Natural killer cell (primary cell): ENCODE measurements around the gene RCN2. TPM values are rescaled to one million over a fixed set of nuclear protein-coding genes. Genes with fewer than 3 reads are reported as not detected.

ENCODE experiments used
- ATAC-seq, 3 donors: fragments of 150-1000 bp in 2 of 3; fragments of 200-7000 bp in 1 of 3; cut with Tn5 transposase; 1 replicate in 1 of 3; 2 replicates in 2 of 3; pipeline ENCODE4 v1.10.0; 2021; ENCODE audit warnings: mild to moderate bottlenecking in 2 of 3, moderate library complexity in 2 of 3
- DNase-seq, 2 donors: peaks; one replicate each; pipeline versions ENCODE4 v3.0.0 to v3.0.0-alpha.2; 2013 to 2021; ENCODE audit warnings: mixed read lengths in 1 of 2
- H3K27ac ChIP-seq: one replicate; pipeline ENCODE4 v1.5.1; 2013; ENCODE audit warnings: mild to moderate bottlenecking, low read length
- H3K27me3 ChIP-seq: one replicate; pipeline ENCODE4 v1.6.1; 2013; ENCODE audit warnings: low read length; ENCODE audit not compliant: control insufficient read depth, insufficient read depth
- H3K36me3 ChIP-seq: one replicate; pipeline ENCODE4 v1.6.1; 2013; ENCODE audit warnings: low read length; ENCODE audit not compliant: control insufficient read depth, insufficient read depth
- H3K4me1 ChIP-seq: one replicate; pipeline ENCODE4 v1.6.1; 2013; ENCODE audit warnings: low read length; ENCODE audit not compliant: control insufficient read depth, insufficient read depth
- H3K4me3 ChIP-seq: one replicate; pipeline ENCODE4 v1.5.1; 2013; ENCODE audit warnings: low read length
- H3K9me3 ChIP-seq: one replicate; pipeline ENCODE4 v1.6.1; 2013; ENCODE audit warnings: low read length; ENCODE audit not compliant: control insufficient read depth, insufficient read depth
- H3K27ac Mint-ChIP-seq, 2 donors: one replicate each; pipeline ENCODE4 v1.8.0; 2022; ENCODE audit warnings: mild to moderate bottlenecking in 2 of 2, mixed read lengths in 2 of 2, moderate library complexity in 1 of 2
- H3K27me3 Mint-ChIP-seq, 2 donors: one replicate each; pipeline ENCODE4 v1.8.0; 2022; ENCODE audit warnings: low read depth in 2 of 2, mixed read lengths in 2 of 2
- H3K36me3 Mint-ChIP-seq: one replicate; pipeline ENCODE4 v1.8.0; 2022; ENCODE audit warnings: mixed read lengths
- H3K4me1 Mint-ChIP-seq, 2 donors: one replicate each; pipeline ENCODE4 v1.8.0; 2022; ENCODE audit warnings: mixed read lengths in 2 of 2
- H3K4me3 Mint-ChIP-seq: one replicate; pipeline ENCODE4 v1.8.0; 2022; ENCODE audit warnings: mild to moderate bottlenecking, moderate library complexity, mixed read lengths
- H3K9me3 Mint-ChIP-seq, 2 donors: one replicate each; pipeline ENCODE4 v1.8.0; 2022; ENCODE audit warnings: mixed read lengths in 2 of 2
- WGBS: methylation state at CpG from one replicate; pipeline ENCODE4 v1.1.7; 2013; ENCODE audit warnings: missing lambda C conversion rate; ENCODE audit not compliant: insufficient coverage; 5-methylcytosine and 5-hydroxymethylcytosine counted together
- intact Hi-C: fragments of 100-400 bp; cut with micrococcal nuclease; formaldehyde crosslinking; loops from one replicate; pipeline ENCODE4 v1.14.2; 2022
- total RNA-seq, 4 donors: library from RNA; stranded (reverse); fragments of 120-200 nt in 1 of 4; gene quantifications; one replicate each; pipeline versions ENCODE4 v1.2.3 to v1.2.4, GENCODE V29; 2013 to 2022
- TF ChIP-seq, protein P1 (sequence below): fragments of 200-600 bp; IDR thresholded peaks from one replicate; pipeline ENCODE4 v1.8.0; 2022; ENCODE audit warnings: antibody characterized with exemption

Gene RCN2
- total RNA-seq, 3 donors from 2014 or later (not counting 1 experiment from before 2014, with no cell fraction given) = 24.1 to 30.0 (median 25.0) TPM

DNA sequence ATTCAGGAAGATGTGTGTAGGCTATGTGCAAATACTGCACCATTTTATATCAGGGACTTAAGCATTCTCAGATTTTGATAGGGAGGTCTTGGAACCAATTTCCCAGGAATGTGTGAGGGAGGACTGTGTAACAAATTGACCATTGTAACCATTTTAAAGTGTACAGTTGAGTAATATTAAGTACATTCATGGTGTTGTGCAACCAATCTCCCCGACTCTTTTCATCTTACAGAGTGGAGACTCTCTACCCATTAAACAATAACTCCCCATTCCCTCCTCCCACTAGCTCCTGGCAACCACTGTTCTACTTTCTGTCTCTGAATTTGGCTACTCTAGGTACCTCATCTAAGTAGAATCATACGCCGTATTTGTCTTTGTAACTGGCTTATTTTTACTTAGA, 5.1 kb downstream of the RCN2 start:
- Histone ChIP-seq H3K4me1 (peaks cover 5% of the 10 kb centered on the region), H3K27ac (no peak overlapping the region), H3K4me3 (no peak overlapping the region), H3K27me3 (no peaks in the 10 kb centered on the region), H3K9me3 (no peaks in the 10 kb centered on the region), H3K36me3 (peaks cover 34% of the 10 kb centered on the region)
- whole genome bisulfite sequencing = 85% methylated on average over 3 of the region's 3 CpGs
- no peaks in the 10 kb centered on the region for H3K9me3 Mint-ChIP-seq
- peaks cover 13 to 18% of the 10 kb centered on the region in 2 donors for H3K4me1 Mint-ChIP-seq
- ATAC-seq = no peak
- H3K4me3 Mint-ChIP-seq = no peak overlapping the region
- H3K36me3 Mint-ChIP-seq = peaks cover 6% of the 10 kb centered on the region
- no peak overlapping the region for H3K27ac Mint-ChIP-seq
- TF ChIP-seq, protein P1, sequence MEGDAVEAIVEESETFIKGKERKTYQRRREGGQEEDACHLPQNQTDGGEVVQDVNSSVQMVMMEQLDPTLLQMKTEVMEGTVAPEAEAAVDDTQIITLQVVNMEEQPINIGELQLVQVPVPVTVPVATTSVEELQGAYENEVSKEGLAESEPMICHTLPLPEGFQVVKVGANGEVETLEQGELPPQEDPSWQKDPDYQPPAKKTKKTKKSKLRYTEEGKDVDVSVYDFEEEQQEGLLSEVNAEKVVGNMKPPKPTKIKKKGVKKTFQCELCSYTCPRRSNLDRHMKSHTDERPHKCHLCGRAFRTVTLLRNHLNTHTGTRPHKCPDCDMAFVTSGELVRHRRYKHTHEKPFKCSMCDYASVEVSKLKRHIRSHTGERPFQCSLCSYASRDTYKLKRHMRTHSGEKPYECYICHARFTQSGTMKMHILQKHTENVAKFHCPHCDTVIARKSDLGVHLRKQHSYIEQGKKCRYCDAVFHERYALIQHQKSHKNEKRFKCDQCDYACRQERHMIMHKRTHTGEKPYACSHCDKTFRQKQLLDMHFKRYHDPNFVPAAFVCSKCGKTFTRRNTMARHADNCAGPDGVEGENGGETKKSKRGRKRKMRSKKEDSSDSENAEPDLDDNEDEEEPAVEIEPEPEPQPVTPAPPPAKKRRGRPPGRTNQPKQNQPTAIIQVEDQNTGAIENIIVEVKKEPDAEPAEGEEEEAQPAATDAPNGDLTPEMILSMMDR = no peak
- no peaks in the 10 kb centered on the region for H3K27me3 Mint-ChIP-seq
- DNase-seq = no peak
- intact Hi-C loops = no loop called here

DNA sequence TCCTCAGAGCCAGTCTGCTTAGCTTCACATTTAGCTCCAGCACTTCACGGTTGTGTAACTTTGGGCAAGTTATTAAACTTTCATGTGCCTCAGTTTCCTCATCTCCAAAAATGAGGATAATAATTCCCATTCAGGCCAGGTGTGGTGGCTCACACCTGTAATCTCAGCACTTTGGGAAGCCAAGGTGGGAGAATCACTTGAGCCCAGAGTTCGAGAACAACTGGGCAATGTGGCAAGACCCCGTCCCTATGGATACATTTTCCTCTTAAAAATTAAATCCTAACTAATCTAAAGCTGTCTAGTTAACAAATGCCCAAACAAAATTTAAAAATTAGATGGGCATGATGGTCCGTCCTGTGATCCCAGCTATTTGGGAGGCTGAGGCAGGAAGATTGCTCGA, 7.2 kb downstream of the RCN2 start:
- no peak for DNase-seq
- Mint-ChIP-seq H3K4me3 (no peak overlapping the region), H3K27me3 (no peaks in the 10 kb centered on the region), H3K9me3 (no peaks in the 10 kb centered on the region), H3K36me3 (peaks cover 6% of the 10 kb centered on the region), H3K27ac (no peak overlapping the region), H3K4me1 (peaks cover 0 to under 1% of the 10 kb centered on the region in 2 donors)
- WGBS = 100% methylated on average over 5 of the region's 5 CpGs
- ATAC-seq = no peak
- no peaks in the 10 kb centered on the region for H3K9me3 ChIP-seq
- intact Hi-C loops = no loop called here
- no peak overlapping the region for H3K4me3 ChIP-seq
- no peak overlapping the region for H3K27ac ChIP-seq
- TF ChIP-seq, protein P1 = no peak
- no peaks in the 10 kb centered on the region for H3K4me1 ChIP-seq
- H3K27me3 ChIP-seq = no peaks in the 10 kb centered on the region
- H3K36me3 ChIP-seq = peaks cover 32% of the 10 kb centered on the region

DNA sequence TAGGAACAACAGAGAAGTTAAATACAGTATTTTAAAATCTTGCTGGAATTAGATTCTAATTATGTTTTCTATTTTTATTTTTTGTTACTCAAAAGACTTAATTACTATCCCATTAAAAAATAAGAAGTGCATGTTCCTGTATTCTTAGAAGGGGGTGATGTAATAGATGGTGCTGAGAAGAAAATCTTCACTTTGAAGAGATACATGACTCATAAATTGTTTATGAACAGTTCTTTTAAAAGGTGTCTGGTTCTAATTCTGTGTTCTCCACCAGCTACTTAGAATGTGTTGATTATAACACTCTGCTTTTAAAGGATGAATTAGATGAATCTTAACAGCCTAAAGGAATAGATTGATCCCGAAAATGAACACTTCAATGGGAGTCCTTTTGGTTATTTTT, 8.2 kb downstream of the RCN2 start:
- no peaks in the 10 kb centered on the region for H3K27me3 ChIP-seq
- no peaks in the 10 kb centered on the region for H3K9me3 Mint-ChIP-seq
- no peak overlapping the region for H3K4me3 Mint-ChIP-seq
- no peaks in the 10 kb centered on the region for H3K27me3 Mint-ChIP-seq
- ATAC-seq (no peak), DNase-seq (no peak)
- H3K36me3 Mint-ChIP-seq = peaks cover 12% of the 10 kb centered on the region
- H3K4me3 ChIP-seq = no peak overlapping the region
- no peaks in the 10 kb centered on the region for H3K4me1 ChIP-seq
- H3K4me1 Mint-ChIP-seq = no peaks in the 10 kb centered on the region
- TF ChIP-seq, protein P1 = no peak
- no CpG with 5 or more reads among the region's 1 CpG for WGBS
- intact Hi-C loops = no loop called here
- H3K27ac Mint-ChIP-seq = no peak overlapping the region
- H3K9me3 ChIP-seq = no peaks in the 10 kb centered on the region
- H3K36me3 ChIP-seq = peaks cover 36% of the 10 kb centered on the region
- no peak overlapping the region for H3K27ac ChIP-seq

GRCh38 chr15:76941636-76942035, 10.1 kb downstream of the RCN2 start:
- Histone ChIP-seq H3K27ac (no peak overlapping the region), H3K27me3 (no peaks in the 10 kb centered on the region), H3K4me1 (no peaks in the 10 kb centered on the region), H3K9me3 (no peaks in the 10 kb centered on the region), H3K4me3 (no peak overlapping the region), H3K36me3 (peaks cover 35% of the 10 kb centered on the region)
- Mint-ChIP-seq H3K9me3 (no peaks in the 10 kb centered on the region), H3K4me3 (no peak overlapping the region), H3K36me3 (peaks cover 13% of the 10 kb centered on the region), H3K27me3 (no peaks in the 10 kb centered on the region), H3K27ac (no peak overlapping the region), H3K4me1 (peaks cover 0 to 6% of the 10 kb centered on the region in 2 donors)
- 92% methylated on average over 2 of the region's 2 CpGs for WGBS
- ATAC-seq = no peak
- intact Hi-C loops = no loop called here
- TF ChIP-seq, protein P1 = no peak
- DNase-seq = no peak
